ENCODE data around the gene LHX3.

Gene LHX3

GRCh38 chr9:136191099-136191959 is 13.6 kb downstream of the LHX3 start:
- no peak for DNase-seq

- DNase-seq, result no peak
These were observed 14.3 kb downstream of the LHX3 start for GRCh38 chr9:136190656-136191055.

GRCh38 chr9:136190237-136190601 is 14.7 kb downstream of the LHX3 start:
- no peak for DNase-seq

GRCh38 chr9:136189394-136190236 is 15.3 kb downstream of the LHX3 start:
- DNase-seq, result no peak

GRCh38 chr9:136187683-136188586 is 17.0 kb downstream of the LHX3 start:
- DNase-seq, result no peak

GRCh38 chr9:136187197-136187596 is 17.7 kb downstream of the LHX3 start:
- DNase-seq, result no peak

- no peak for DNase-seq
These were observed 18.5 kb downstream of the LHX3 start for GRCh38 chr9:136186386-136186785.

GRCh38 chr9:136185596-136186366 is 19.1 kb downstream of the LHX3 start:
- DNase-seq, result no peak

GRCh38 chr9:136185066-136185465 is 19.9 kb downstream of the LHX3 start:
- no peak for DNase-seq

- no peak for DNase-seq
These were observed 22.0 kb downstream of the LHX3 start for GRCh38 chr9:136182850-136183422.

GRCh38 chr9:136182420-136182787 is 22.5 kb downstream of the LHX3 start:
- DNase-seq, result no peak

GRCh38 chr9:136181784-136182419 is 23.0 kb downstream of the LHX3 start:
- no peak for DNase-seq

GRCh38 chr9:136180586-136180985 is 24.3 kb downstream of the LHX3 start:
- DNase-seq, result peak; percentile 20

GRCh38 chr9:136179761-136180160 is 25.2 kb downstream of the LHX3 start:
- no peak for DNase-seq

- no peak for DNase-seq
These were observed 25.8 kb downstream of the LHX3 start for GRCh38 chr9:136179101-136179616.

GRCh38 chr9:136178773-136179075 is 26.2 kb downstream of the LHX3 start:
- DNase-seq, result no peak

GRCh38 chr9:136178061-136178772 is 26.7 kb downstream of the LHX3 start:
- DNase-seq, result no peak

GRCh38 chr9:136177224-136177623 is 27.7 kb downstream of the LHX3 start:
- DNase-seq, result no peak

- DNase-seq, result no peak
These were observed 29.2 kb downstream of the LHX3 start for GRCh38 chr9:136175616-136176197.

All from right forelimb (tissue), 1 donor.